Measurements from ENCODE around the gene AP5Z1.

AP5Z1 gene

DNA sequence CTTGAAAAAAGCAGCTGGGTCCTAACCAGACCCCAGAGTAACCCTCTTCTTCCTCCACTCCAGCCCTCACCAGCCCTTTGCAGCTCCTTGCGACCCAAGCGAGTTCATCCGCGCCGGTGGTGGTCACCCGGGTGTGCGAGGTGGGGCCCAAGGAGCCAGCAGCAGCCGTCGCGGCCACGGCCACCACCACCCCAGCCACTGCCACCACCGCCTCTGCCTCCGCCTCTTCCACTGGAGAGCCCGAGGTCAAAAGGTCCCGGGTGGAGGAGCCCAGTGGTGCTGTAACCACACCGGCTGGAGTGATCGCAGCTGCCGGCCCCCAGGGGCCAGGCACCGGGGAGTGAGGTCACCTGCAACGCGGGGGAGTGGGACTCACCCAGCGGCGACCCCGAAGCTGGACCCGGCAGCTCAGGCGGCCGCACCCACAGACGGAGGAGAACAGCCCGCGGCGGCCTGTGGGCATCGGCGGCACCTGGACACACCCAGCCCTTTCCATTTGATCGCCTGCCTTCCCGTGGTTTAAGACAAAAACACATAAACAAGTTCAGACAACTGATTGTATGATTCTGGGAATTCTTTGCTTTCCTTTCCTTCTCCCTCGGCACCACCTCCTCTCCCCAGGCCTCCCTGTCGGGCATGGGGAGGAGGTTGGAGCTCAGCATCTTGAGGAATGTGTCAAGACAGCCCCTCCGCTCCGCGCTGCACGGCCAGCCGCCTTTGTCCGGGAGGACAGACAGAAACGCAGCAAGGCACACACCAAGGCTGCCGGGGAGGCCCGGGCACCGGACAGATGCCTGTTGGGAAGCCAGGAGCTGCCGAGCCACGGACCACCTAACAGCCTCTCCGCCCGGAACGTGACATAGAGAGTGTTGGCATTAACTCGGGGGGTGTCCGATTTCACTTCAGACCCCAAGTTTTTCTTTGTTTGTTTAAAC is 13.0 kb upstream of the AP5Z1 start:
- Histone ChIP-seq H3K36me3 (ENCODE audit: control insufficient read depth, insufficient read depth, low read length) (peaks cover 12% of the 10 kb centered on the region), H3K27me3 (ENCODE audit: control insufficient read depth, insufficient read depth, low read length) (no peaks in the 10 kb centered on the region), H3K4me1 (ENCODE audit: control insufficient read depth, insufficient read depth, low read length) (no peaks in the 10 kb centered on the region), H3K9me3 (ENCODE audit: control insufficient read depth, low read length) (no peaks in the 10 kb centered on the region), H3K9ac (ENCODE audit: low read length) (no peak overlapping the region), H3K4me3 (ENCODE audit: low read length) (no peak overlapping the region)

DNA sequence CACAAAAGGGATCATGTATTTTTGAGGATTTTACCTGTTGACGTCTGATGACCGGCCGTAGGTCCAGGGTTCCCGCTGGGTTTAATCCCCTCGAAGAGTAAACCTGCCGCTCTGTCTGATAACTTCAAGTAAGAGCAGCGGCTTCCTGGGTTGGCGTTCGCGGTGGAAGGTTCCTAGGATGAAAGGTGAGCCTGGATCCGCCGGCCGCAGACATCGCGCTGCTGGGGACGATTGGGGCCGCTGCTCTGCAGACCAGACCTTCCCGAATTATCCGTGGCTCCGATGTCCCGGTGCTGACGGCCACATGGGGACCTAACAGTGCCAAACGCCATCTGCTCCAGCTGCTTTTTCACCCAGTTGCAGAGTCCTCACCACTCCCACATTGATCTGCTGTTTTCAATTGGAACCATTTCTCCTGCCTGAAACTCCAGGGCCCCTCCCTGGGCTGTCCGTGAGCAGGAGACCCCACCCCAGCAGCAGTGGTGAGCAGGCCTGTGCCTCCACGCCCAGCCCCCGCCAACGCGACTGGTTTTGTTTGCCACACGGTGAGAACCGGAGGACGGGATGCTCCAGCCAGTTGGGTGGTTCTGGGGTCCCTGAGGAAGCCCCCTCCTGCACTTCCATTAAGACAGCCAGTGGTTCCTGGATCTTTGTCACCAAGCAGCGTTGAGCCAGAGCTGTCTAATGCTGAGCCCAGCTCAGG is 12.2 kb upstream of the AP5Z1 start:
- Histone ChIP-seq H3K4me1 (ENCODE audit: control insufficient read depth, insufficient read depth, low read length) (no peaks in the 10 kb centered on the region), H3K36me3 (ENCODE audit: control insufficient read depth, insufficient read depth, low read length) (peaks cover 12% of the 10 kb centered on the region), H3K9ac (ENCODE audit: low read length) (no peak overlapping the region), H3K4me3 (ENCODE audit: low read length) (no peak overlapping the region), H3K27me3 (ENCODE audit: control insufficient read depth, insufficient read depth, low read length) (no peaks in the 10 kb centered on the region), H3K9me3 (ENCODE audit: control insufficient read depth, low read length) (no peaks in the 10 kb centered on the region)

DNA sequence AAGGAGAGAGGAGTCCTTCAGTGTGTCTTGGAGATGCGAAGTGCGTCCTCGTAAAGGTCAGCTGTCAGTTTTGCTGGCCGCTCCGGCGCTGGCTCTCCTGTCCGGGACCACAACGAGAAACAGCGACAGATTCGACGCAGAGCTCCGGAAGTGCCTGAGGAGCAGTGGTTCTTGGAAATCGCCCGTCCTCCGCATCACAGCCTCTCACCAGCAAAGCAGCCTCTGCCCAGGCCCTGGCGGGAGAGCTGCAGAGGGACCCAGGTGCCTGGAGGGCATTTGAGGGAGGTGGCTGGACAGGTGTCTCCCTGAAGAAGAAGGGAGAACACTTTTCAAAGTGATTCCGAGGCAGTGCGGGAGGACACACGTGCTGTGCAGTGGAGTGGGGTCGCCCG is 11.6 kb upstream of the AP5Z1 start:
- Histone ChIP-seq H3K4me1 (ENCODE audit: control insufficient read depth, insufficient read depth, low read length) (no peaks in the 10 kb centered on the region), H3K4me3 (ENCODE audit: low read length) (no peak overlapping the region), H3K9ac (ENCODE audit: low read length) (no peak overlapping the region), H3K36me3 (ENCODE audit: control insufficient read depth, insufficient read depth, low read length) (peaks cover 12% of the 10 kb centered on the region), H3K9me3 (ENCODE audit: control insufficient read depth, low read length) (no peaks in the 10 kb centered on the region), H3K27me3 (ENCODE audit: control insufficient read depth, insufficient read depth, low read length) (no peaks in the 10 kb centered on the region)

DNA sequence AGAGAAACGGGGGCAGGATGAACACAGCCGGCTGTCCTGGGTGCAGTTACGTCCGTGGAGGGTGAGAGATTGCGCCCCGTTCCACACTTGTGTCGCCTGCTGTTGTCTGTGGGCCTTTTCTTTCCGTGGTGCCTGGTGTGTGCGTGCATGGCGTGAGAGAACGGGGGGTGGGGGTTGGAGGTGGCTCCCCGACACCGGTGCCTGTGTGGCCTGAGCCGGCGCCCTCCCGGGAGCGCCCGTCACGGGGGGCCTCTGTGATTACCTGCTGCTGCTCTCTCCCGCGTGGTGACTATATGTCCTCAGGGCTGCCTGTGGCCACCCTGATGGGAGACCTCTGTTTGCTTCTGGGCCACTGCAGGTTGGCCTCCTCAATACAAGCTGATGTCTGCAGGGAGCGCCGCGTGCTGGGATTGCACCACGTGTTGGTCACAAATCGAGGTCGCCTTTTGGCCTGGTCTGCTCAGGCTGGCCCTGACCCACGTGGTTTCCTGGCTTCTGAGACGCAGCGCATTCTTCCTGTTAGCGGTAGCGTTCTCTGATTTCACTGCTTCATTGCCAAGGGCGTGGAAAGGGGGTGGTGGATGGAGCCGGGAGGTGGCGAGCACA is 10.9 kb upstream of the AP5Z1 start:
- Histone ChIP-seq H3K9ac (ENCODE audit: low read length) (no peak overlapping the region), H3K36me3 (ENCODE audit: control insufficient read depth, insufficient read depth, low read length) (peaks cover 12% of the 10 kb centered on the region), H3K9me3 (ENCODE audit: control insufficient read depth, low read length) (no peaks in the 10 kb centered on the region), H3K27me3 (ENCODE audit: control insufficient read depth, insufficient read depth, low read length) (no peaks in the 10 kb centered on the region), H3K4me1 (ENCODE audit: control insufficient read depth, insufficient read depth, low read length) (no peaks in the 10 kb centered on the region), H3K4me3 (ENCODE audit: low read length) (no peak overlapping the region)

DNA sequence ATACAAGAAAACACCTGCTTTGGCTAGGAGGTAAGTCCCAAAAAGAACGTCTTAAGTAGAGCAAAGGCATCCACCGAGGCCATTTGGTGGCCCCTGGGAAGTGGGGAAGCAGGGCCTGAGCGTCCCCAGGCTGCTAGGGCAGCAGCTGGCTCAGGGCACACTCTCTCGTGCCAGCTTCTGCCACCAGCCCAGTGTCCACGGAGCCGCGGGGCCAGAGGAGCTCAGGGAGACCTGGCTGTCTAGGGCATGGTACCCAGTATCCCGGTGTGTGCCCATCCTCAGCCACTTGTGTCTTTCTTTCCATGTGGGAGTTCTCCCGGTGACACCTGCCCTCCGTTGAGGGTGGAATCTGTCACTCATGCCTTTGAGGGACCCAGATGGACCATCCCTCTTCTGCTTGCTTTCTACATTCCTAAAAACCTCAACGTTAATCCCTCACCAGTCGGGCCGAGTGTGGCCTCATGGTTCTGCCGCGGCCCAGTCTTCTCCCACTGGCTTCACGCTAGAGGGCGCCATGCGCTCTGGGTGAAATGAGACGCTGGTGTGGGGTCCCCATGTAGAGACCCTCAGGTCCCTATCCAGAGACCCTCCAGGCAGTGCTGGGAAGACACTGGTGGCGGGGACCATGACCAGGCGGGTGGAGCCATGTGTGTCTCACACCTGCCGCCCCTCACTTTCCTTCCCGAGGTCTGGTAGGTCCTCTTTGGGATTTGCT is 9.5 kb upstream of the AP5Z1 start:
- Histone ChIP-seq H3K27me3 (ENCODE audit: control insufficient read depth, insufficient read depth, low read length) (no peaks in the 10 kb centered on the region), H3K9me3 (ENCODE audit: control insufficient read depth, low read length) (no peaks in the 10 kb centered on the region), H3K9ac (ENCODE audit: low read length) (no peak overlapping the region), H3K4me3 (ENCODE audit: low read length) (no peak overlapping the region), H3K4me1 (ENCODE audit: control insufficient read depth, insufficient read depth, low read length) (no peaks in the 10 kb centered on the region), H3K36me3 (ENCODE audit: control insufficient read depth, insufficient read depth, low read length) (peaks cover 12% of the 10 kb centered on the region)

DNA sequence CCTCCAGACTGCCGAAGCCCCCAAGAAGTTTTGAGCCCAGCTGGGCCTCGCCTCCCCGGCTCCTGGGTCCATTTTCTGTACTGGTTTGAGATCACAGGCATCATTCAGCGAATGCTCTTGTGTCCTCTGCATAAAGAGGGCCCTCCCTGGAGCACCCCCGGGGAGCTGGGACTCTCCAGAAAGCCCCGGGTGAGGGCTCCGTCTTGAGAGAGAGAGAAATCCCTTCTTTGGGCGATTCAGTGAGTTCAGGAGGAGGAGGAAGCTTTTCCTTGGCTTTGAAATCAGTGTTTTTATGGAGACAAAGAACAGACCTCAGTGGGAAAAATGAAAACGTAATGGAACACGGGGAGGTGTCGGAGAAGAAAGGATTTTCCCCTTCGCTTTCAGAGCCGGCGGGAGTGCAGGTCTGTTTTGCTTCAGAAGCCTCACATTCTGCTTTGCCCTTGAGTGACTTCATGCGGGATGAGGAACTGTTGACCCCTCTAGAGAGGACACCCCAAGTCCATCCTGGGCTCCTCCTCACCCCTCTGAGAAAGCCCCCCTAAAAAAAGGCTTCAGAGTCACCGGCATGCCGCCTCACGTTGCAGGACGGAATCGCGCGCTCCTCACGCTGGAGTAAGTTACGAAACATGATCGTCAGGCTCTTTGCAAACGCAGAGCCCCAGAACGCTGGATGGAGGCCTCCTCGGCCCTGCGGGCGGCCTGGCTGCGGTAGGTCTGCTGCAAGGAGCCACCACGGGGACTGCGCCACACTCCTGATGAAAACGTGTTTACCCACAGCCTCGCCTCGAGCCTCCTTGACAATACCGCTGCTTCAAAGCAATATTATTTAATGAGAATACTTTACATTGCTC is 8.5 kb upstream of the AP5Z1 start:
- no peak overlapping the region for H3K4me3 ChIP-seq (ENCODE audit: low read length)
- no peak overlapping the region for H3K9ac ChIP-seq (ENCODE audit: low read length)
- H3K36me3 ChIP-seq (ENCODE audit: control insufficient read depth, insufficient read depth, low read length): peaks cover 12% of the 10 kb centered on the region
- no peaks in the 10 kb centered on the region for H3K9me3 ChIP-seq (ENCODE audit: control insufficient read depth, low read length)
- no peaks in the 10 kb centered on the region for H3K27me3 ChIP-seq (ENCODE audit: control insufficient read depth, insufficient read depth, low read length)
- no peaks in the 10 kb centered on the region for H3K4me1 ChIP-seq (ENCODE audit: control insufficient read depth, insufficient read depth, low read length)

DNA sequence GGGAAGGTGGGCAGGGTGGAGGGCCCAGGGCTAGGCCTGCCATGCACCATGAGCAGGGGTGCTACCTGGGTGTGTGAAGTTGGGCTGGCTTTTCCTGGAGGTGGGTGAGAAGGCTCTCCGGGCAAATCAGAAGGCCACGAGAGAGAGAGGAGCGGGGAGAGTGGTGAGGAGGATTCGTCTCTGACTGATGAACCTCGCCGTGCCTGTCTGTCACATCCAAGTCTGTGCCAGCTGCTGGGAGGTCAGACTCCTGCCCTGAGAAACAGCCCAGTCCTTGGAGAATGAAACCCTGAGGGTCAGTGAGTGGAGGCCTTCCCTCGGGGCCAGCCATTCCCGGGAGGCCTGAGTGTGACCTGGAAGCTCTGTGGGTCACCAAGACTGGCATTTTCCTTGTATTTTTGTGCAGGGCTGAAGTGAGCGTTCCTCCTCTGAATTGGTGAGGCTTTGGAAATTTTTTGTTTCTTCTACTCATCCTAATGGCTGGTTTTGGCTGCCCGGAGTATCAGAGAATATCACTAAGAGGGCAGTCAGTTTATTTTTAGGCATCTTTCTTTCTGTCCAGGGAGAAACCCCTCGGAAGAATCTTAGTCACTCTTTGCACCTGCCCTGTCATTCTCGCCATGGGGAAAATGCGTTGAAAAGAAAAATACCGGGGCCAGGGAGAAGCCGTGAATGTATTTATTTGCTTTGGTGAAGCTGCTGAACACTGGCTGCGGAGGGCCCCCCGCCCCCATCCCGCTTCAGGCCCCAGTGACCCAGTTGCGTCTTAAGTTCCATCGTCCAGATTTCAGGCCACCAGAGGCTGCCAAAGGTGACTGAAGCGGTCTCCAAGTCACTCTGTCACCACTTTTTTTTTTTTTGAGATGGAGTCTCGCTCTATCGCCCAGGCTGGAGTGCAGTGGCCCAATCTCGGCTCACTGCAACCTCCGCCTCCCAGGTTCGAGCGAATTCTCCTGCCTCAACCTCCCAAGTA is 6.5 kb upstream of the AP5Z1 start:
- H3K4me3 ChIP-seq (ENCODE audit: low read length): no peak overlapping the region
- no peaks in the 10 kb centered on the region for H3K27me3 ChIP-seq (ENCODE audit: control insufficient read depth, insufficient read depth, low read length)

DNA sequence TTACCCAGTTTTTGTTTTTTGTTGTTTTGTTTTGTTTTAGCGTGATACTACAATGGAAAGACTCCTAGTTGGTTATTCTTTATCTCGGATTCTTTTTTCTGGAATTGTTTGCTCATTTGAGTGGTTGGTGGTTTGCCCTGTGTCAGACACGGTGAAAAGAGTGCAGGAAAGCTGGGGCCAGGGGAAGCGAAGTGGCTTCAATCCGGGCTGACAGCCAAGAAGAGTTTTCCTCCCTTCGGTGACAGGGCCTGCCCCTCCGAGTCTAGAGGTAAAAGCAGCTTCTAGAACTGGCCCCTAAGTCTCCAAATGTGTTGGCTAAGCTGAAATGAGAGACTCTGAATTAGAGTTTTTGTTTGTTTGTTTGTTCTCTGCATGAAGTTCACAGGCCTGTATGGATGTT is 5.7 kb upstream of the AP5Z1 start:
- Histone ChIP-seq H3K9ac (ENCODE audit: low read length) (no peak overlapping the region), H3K4me1 (ENCODE audit: control insufficient read depth, insufficient read depth, low read length) (peaks cover 10% of the 10 kb centered on the region), H3K36me3 (ENCODE audit: control insufficient read depth, insufficient read depth, low read length) (no peaks in the 10 kb centered on the region), H3K9me3 (ENCODE audit: control insufficient read depth, low read length) (no peaks in the 10 kb centered on the region), H3K4me3 (ENCODE audit: low read length) (no peak overlapping the region), H3K27me3 (ENCODE audit: control insufficient read depth, insufficient read depth, low read length) (no peaks in the 10 kb centered on the region)

More for the DNA sequence above, 6.5 kb upstream of the AP5Z1 start:
- Histone ChIP-seq H3K9ac (ENCODE audit: low read length) (no peak overlapping the region), H3K4me1 (ENCODE audit: control insufficient read depth, insufficient read depth, low read length) (peaks cover 1% of the 10 kb centered on the region), H3K9me3 (ENCODE audit: control insufficient read depth, low read length) (no peaks in the 10 kb centered on the region), H3K36me3 (ENCODE audit: control insufficient read depth, insufficient read depth, low read length) (no peaks in the 10 kb centered on the region)

DNA sequence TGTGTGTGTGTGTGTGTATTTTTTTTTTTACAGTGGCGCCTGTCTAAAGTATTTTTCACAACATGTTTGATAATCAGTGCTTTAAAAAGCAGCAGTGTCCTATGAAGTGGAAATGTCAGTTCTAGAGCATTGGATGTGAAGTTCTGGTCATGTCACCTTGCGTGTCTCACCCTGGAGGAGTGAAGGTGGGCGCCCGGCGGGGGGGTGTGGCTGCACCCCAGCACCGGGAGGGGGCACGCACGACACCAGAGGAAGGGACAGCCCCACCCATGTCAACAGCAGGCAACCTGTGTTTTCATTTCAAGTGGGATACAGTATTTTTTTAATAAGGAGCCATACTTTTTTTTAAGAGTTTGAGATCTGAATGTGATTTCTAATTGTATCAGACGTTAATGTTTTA is 4.5 kb upstream of the AP5Z1 start:
- Histone ChIP-seq H3K4me3 (ENCODE audit: low read length) (no peak overlapping the region), H3K27me3 (ENCODE audit: control insufficient read depth, insufficient read depth, low read length) (no peaks in the 10 kb centered on the region), H3K36me3 (ENCODE audit: control insufficient read depth, insufficient read depth, low read length) (no peaks in the 10 kb centered on the region), H3K9me3 (ENCODE audit: control insufficient read depth, low read length) (no peaks in the 10 kb centered on the region), H3K9ac (ENCODE audit: low read length) (no peak overlapping the region), H3K4me1 (ENCODE audit: control insufficient read depth, insufficient read depth, low read length) (peaks cover 10% of the 10 kb centered on the region)

DNA sequence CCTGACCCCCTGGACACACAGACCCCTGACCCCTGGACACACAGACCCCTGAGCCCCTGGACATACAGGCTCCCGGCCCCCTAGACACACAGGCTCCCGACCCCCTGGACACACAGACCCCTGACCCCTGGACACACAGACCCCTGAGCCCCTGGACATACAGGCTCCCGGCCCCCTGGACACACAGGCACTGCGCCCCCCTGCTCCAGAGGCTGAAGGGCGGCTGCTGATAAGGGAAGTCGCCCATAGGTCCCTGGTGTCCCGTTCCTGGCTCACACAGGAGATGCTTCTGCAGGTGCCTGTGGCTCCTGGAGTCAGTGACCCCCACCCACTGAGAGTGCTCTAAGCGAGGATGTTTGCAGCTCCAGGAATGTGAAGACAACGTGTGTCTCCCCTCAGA is 3.7 kb upstream of the AP5Z1 start:
- Histone ChIP-seq H3K9me3 (ENCODE audit: control insufficient read depth, low read length) (no peaks in the 10 kb centered on the region), H3K4me1 (ENCODE audit: control insufficient read depth, insufficient read depth, low read length) (peaks cover 10% of the 10 kb centered on the region), H3K9ac (ENCODE audit: low read length) (no peak overlapping the region), H3K36me3 (ENCODE audit: control insufficient read depth, insufficient read depth, low read length) (no peaks in the 10 kb centered on the region), H3K27me3 (ENCODE audit: control insufficient read depth, insufficient read depth, low read length) (no peaks in the 10 kb centered on the region), H3K4me3 (ENCODE audit: low read length) (no peak overlapping the region)
